NCI-H1694 treated with DMSO at 0.1 percent for 48 hours (cell line): ENCODE measurements around the gene PFKFB2.

Experiments
- DNase-seq: peaks from one replicate; lab custom pipeline; 2025; lab: John Stamatoyannopoulos, UW

PFKFB2 gene

DNA sequence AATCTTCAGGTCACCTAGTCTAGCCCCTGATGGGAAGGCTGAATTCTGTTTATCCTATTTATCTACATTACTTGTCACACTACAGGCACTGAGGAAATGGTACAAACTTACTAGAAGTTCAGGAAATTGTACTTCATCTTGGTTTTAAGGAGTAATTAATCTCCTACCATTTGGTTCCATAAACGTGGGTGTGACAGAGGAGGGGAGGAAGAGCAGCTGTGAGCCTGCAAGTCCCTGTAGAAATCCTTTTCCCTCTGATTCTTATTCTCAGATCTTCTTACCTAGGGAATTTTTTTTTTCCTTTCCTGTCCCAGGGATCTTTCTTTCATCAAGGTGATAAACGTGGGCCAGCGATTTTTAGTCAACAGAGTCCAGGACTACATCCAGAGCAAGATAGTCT lies 14.1 kb downstream of the PFKFB2 start:
- DNase-seq = no peak

DNA sequence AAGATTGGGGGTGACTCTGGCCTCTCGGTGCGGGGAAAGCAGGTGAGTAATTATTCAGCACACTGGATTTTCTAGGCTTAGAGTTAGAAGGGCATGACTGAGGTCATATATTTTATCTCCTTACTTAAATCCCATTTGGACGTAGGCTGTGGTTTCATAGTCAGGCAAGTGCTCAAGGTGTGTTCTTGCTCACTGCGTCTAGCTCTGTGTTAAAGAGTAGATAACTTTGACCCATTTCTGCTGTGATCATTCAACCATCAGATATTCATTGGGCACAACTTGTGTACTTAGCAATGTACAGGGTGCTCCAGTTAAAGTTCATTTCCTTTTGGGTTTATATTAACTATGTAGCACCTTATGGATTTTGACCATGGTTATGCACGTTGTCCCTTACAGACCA lies 14.6 kb downstream of the PFKFB2 start:
- no peak for DNase-seq

DNA sequence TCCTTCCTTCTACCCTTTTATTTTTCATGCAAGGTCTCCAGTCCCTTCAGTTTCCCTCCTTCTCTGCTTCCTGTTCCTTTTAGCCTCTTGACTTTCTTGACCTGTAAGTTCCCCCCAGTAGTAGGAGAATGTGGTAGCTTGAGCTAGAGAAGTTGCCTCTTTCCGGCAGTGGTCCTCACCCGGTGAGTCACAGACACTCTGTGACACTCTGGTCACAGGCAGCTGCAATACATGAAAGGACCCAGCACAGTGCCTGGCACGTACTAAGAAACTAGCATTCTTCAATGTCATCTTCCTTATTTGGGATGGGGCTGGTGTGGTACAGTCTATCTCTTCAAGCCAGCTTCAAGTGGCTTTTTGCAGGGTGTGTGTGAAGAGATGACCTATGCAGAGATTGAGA lies 16.0 kb downstream of the PFKFB2 start:
- DNase-seq = no peak

DNA sequence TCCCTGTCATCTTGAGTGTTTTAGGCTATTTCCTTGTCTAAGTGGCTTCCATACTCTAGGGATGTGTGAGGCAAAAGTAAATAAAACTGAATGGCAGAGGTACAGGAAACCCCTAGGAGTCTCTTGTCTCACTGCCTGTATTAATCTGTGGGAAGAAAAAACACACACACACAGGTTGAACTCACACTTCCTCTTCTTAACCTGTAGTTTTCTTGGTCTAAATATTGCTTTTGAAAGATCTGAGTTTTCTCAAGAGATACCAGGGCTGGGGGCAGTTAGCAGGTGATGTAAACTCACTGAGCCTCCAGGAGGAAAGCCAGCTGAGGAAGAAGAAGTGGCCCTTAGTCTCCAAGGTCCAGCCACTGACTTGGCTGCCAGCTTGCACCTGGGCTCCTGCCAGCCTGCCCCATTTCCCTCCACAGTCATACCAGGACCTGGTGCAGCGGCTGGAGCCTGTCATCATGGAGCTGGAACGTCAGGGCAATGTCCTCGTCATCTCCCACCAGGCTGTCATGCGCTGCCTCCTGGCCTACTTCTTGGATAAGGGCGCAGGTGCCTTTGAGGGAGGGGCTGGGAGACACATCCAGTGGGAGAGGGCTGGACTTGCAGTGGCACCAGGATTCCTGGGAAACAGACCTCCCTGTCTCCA lies 16.9 kb downstream of the PFKFB2 start:
- no peak for DNase-seq

DNA sequence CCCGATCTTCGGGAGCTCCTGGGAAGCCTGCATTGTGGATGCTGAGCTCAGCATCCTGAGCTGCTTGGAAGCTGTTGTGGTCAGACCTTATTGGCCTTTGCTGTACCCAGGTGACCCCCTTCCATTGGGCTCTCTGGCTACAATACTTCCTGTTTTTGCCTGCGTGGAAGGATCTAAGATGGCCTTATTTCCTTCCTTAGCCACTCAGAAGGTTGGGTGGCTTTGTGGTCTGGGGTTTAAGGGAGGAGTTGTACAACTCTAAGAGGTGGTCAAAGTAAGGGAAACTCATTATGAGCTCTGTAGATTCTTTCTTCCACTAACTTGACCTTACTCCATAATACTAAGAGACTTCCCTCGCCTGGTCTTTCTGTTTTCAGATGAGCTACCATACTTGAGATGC lies 17.7 kb downstream of the PFKFB2 start:
- no peak for DNase-seq

DNA sequence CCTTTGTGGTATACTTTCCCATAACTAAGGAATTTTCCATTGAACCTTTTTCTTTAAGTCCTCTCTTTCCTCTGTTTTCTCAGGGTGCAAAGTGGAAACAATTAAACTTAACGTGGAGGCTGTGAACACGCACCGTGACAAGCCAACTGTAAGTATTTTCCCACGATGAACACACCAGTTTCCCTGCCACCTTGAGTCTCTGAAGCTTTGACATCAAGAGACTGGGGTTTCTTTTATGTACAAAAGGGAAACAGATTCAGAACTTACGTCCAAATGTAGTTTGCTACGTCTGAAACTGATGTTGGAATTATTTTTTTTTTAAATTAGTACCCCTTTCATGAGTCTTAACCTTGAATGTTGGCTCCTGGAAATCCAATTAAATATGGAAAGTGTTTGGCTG lies 18.4 kb downstream of the PFKFB2 start:
- no peak for DNase-seq

DNA sequence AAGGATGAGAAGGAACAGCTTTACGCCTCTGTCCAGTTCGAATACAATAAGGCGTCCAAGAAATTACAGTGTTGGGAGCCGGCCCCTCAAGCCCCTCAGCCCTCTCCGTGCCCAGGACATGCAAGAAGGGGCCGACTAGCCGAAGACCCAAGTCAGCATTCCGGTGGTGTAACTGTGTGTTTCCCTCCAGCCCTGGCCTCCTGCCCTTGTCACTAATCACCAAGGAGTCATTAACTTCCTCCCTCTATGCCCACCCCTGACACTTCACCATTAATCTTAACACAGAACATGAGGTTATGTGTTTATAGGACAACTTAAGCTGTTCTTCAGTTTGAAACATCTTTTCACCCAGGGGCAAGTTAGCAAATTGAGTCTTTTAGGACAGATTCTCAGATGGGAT lies 19.2 kb downstream of the PFKFB2 start:
- DNase-seq = no peak

DNA sequence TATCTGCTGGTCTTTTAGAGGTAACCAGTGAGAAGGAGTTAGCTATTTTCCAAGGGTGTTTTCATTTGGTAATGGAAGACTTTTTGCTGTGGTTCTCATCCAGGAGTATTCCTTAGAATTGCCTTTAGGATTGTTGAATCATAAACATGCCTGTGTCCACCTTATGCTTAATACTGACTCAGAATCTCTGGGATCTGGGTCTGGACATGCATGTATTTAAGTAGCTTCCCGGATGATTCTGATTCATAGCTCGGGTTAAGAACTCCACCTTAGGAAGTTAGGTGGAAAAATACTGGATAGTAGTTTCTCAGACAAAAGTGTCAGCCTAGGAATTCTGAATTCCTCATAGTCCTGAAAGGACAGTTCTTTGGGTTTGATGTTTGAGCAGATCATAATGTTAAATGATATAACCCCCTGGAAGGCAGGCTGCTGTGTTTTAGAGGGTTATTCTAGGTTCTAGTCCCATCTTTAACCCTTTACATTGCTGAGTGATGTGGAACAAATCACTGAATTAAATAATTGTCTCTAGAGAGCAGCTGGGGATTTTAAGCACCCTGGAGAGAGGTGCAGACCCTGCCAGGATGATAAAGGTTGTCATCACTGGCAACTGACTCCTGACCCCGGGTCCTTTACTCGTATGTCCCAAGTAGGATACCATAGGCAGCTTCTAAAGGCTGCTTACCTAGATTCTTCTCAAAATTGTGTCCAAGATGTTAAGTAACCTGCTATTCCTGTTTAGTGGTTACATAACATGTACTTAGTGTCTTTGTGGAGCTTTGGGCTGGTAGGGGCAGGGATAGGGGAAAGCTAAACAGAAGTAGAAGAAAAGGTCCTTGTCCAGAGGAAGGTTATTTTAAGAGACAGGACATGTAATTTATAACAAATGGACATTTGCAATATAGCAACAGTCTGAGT lies 21.1 kb downstream of the PFKFB2 start:
- no peak for DNase-seq

DNA sequence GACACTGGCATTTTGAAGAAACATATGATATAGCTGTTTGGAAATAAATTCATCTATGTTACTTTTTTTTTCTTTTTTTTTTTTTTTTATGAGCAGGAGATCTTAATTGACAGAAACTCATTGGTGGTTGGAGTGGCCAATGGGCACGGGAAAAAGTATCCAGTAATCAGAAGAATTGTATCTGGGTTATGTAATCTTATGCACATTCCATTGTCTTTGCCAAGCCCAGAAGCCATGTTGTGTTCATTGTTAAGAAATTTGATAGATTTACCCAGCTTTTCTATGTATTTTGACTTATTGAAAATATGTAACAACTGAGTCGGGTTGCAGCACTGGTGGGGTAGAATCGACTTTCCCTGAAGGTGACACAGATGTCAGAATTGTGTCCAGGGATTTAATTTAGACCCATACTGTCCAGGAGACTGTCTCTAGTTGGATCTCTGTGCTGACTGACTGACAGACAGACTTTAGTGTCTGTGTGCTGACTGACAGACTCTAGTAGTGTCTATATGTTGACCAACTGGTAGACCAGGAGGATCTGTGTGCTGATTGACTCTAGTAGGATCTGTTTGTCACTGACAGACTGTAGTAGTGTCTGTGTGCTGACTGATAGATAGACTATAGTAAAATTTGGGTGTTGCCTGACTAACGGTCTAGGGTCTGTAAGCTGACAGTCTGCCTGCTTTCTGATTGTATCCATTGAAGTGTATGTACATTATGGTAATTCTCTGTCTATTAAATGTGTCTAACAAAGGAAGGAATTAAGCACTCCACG lies 23.3 kb downstream of the PFKFB2 start:
- no peak for DNase-seq

DNA sequence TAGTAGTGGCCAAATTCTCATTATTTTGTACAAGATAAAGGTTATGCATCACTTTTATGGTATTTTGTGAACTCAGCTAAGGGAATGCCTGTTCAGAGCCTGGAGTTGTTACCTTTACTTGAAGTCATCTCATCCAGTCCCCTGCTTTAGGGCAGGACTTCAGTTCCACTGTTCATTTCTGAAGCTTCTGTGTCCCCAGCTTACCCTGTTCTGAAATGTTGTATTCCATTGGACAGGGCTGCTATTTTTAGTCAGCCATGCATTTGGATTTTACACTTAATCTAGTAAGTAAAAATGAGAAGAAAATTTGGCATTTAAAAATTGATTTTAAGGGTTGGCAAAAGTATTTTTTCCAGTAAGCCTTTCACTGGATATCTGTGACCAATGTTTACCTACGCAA lies 23.9 kb downstream of the PFKFB2 start:
- no peak for DNase-seq

DNA sequence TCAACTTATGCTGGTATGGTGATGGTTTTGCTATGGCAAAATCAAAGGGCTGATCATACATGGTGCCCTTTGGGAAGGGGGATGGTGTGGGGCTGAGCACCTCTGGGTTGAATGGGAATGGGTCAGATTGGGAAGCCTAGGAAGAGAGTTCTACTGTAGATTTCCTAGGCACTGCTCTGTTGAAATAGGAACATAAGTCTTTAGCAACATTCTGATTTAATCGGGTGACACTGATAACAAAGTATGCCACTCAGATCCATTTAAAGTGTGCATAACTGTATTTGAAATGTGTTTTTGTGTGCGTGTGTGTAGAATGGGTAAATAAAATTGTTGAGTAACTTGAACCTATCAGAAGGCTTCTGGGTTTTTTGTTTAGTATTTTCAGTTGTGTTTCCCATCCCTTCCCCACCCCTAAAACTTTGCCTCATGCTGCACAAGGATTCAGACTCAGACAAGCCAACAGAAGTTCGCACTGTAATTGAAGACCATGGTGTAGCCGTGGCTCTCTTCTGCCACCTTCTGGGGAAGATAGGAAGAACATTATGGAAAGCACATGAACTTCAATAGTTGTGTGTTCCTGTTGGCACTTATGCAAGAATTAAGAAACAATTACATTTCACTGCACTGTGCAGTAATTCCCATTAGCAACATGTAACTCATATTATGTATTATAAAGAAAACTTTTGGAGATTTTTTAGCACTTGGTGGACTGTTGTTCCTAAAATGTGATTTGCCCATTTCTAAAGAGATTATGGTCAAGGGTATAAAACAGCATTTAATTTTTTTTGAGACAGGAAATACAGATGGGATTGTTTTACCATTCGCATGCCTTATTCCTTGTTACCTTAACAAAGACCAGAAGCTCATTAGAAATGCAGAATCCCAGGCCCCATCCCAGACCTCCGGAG lies 24.6 kb downstream of the PFKFB2 start:
- DNase-seq = peak; percentile 34

DNA sequence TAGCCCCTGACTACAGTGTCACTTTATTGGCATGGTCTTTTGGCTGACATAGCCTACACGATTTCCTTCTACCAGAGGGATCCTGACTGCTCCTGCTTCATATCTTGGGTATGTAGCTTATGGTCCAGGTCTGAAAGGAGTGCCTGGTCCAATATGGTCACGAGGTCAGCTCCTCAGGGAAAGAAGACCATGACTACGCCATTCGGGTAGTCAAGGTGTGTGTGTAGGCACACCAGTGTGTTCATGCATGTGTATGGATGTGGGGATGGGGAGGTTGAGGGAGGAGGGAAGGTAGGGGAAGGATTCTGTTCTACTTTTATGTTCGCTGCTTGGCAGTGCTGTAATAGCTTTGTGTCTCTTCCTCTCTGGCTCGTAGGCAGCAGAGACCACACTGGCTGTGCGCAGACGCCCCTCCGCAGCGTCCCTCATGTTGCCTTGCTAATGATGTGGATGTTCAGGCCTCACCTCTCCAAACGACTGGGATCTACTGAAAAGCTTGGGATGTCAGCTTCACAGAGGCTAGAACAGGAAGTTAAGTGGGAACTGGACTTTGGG lies 25.6 kb downstream of the PFKFB2 start:
- no peak for DNase-seq

DNA sequence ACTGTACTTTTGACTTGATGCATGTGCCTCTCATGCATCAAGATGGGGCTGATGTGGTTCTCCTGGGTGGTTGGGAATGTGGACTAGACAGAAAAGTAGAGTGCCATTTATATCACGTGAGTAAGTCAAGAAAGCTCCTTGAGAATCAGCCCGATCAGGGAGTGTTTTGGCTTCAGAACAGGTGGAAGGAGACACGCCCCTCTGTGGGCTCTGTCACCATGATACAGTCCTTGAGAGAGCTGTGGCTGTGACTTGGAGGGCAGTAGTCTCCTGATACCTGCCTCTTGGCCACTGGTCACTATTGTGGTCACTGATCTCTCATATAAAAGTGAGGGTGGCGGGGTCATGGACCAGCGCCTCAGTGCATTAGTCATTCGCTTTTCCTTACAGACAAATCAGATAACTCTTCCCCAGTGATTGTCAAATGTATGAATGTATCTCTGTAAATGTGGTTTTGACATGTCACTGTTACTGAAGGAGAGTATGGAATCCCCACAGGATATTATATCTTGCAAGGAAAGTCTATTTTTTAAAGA lies 26.7 kb downstream of the PFKFB2 start:
- no peak for DNase-seq

DNA sequence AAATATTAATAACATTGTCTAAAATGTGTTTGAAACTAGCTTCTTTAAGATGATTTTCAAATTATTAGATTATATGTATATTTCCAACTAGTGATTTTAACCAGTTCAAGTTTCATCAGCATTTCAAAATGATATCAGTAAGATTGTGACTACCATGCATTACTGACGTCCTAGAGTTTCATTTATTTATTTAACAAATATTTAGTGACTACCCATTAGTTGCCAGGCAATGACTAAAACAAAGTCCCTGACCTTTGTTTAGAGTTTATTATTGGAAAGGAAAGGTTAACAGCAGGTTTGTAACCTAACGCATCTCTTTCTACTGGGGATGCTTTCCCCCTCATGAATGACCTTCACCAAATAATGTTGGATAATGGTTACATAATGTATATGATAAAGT lies 28.0 kb downstream of the PFKFB2 start:
- DNase-seq = no peak

DNA sequence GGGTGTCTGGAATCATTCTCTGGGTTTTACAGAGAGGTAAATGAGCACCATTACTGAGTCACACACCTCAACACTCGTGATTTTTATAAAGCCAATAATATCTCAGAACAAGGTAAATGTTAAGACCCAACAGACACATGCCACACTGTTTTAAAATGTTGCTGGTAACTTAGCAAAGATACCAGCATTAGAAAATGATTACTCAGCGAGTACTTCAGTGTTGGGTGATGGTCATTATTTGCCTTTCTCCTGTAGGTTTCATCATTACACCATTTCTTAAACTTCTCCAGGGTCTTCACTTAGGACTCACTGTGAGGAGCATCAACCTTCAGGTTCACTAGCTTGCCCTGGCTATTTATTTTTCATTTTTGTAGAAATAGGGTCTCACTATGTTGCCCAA lies 28.7 kb downstream of the PFKFB2 start:
- DNase-seq = no peak

DNA sequence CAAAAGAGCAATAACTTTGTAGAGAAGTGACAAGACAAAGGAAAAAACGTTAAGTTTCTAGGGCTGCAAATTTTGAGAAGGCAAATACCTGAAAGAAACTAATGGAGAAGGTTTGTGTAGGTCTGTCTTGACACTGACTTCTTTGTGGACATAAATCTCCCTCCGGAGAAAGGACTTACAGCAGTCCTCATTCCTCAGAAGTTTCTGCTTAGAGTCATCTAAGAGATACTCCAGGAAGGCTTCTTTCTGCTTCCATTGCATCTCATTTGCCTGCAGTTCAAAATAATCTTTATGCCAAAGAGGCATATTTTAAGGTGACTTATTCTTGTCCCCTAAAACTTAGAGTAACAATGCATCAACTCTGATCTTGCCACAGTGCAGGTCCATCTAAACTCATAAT lies 31.2 kb downstream of the PFKFB2 start:
- DNase-seq = no peak

DNA sequence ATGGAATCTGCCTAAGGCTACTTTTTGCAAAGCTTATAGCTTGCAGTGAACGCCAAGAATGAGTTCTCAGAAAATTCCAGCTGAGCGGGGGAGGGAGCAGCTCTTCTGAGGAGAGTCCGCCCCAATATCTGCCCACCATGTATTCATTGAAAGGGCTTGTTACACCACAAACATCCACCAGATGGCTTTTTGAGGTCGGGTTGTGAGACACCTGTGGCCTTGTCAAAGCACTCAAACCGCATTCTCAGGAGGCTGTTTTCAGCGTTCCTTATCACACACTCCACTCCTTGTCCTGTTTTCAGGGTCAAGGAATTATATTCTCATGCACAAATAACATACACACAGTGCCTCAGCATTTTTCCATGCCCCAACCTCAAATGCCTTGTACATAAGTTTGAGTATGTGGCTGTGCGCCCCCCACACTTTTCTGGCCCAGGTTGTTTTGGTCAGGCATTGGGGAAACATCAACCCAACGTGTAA lies 31.7 kb downstream of the PFKFB2 start:
- no peak for DNase-seq

DNA sequence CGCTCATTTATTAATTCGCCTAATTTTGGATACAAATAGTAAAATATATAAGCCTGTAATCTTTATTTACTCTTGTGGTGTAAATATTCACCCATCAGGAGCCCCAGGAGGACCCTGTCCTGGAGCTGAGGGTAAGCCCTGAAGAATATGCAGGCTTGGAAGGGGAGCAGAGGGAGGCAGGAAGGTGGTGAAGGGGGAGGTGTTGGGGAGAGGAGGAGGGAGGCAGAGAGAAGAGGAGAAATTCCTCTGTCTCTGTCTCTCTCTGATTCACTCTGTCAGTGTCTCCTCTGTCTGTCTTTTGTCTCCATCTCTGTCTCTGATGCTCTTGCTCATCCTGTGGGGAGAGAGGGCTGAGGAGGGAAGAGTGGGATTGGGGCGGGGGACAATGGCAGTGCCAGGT lies 32.8 kb downstream of the PFKFB2 start:
- DNase-seq = no peak

DNA sequence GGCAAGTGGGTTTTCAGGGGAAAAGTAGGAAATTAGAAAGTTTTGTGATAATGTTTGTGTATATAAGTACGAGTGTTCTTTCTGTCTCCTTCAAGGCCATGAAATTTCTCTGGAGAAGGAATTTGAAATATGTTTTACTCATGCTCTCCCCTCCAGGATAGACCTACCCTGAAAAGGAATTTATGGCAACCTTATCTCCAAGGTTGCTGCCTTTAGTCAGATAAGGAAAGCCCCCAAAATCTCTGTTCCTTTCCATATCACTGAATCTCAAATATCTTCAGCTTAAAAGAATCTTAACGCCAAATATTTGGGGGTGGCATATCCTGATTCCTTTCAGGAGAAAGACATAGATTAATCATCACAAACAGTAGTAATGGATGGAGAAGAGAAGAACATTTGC lies 35.1 kb downstream of the PFKFB2 start:
- DNase-seq = no peak

DNA sequence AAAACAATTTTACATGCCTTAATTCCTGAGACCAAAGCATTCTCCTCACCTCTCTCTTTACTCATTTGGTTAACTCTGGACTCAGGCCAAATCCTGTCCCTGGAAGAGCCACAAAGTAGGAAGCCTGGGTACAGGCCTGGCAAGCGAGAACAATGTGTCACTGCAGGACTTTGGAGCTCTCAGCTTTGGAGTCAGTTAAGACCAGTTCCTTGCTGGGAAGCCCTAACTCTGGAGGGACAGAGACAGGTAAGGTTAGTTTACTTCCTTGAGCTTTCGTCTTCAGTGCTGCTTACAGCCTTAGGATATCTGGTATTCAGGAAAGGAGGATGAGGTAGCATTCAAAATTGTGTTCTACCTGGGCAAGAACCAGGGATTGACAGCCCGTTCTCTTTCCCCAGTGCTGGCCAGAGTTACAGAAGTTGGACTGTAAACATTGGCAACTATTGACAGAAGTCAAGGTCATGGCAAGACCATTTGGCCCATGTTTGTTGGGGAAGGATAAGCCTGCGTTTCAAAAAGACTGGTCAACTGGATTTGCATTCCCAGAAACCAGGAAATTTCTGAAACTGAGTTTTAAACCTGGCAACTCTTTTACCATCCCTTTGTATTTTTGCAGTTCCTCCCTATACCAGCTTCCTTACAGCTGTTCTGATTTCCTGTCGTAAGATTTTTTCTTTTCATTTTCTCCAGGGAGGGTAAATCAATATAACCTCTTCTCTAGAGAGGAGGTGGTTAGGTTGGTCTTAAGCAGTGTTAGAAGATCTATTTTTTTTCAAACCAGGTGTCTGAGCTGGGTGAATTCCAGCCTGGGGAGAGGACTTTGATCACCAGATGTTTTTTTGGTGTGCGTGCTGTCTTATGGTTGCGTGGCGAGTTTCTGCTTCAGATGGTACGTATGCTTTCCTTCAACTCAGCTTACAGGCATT lies 35.9 kb downstream of the PFKFB2 start, which contains the start of gene C4BPB:
C4BPB (plus strand) TSS at position 160 of the 926 bp plus-strand sequence; CDS start at position 832, 672 bp downstream.
- no peak for DNase-seq
